GM15510 (cell line): ENCODE results near the gene POFUT2.

ENCODE experiments used
- POLR2A ChIP-seq: IDR thresholded peaks from 3 replicates; pipeline ENCODE4 v1.6.1; 2011; ENCODE audit warnings: borderline replicate concordance; ENCODE audit not compliant: insufficient read length; ENCODE audit errors: extremely low read depth

POFUT2 gene

DNA sequence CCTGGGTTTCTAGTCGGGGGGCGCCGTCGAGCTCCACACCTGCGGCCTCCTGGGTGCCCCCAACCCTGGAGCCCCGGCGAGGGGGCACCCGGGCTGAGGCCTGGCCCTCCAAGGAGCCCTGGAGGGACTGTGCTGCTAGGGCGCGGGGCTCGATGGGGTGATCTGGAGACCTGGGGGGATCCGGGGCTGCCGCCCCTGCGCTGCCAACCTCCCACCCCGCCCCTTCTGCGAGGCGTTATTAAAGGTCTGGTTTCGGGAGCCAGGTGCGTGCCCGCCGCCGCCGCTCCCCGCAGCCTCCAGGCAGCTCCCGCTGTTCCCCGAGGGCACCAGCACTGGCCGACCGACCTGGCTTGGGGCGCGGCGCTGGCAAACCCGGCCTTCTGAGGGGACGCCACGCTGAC is 746 bp upstream of the POFUT2 start:
- TF ChIP-seq POLR2A = no peak

DNA sequence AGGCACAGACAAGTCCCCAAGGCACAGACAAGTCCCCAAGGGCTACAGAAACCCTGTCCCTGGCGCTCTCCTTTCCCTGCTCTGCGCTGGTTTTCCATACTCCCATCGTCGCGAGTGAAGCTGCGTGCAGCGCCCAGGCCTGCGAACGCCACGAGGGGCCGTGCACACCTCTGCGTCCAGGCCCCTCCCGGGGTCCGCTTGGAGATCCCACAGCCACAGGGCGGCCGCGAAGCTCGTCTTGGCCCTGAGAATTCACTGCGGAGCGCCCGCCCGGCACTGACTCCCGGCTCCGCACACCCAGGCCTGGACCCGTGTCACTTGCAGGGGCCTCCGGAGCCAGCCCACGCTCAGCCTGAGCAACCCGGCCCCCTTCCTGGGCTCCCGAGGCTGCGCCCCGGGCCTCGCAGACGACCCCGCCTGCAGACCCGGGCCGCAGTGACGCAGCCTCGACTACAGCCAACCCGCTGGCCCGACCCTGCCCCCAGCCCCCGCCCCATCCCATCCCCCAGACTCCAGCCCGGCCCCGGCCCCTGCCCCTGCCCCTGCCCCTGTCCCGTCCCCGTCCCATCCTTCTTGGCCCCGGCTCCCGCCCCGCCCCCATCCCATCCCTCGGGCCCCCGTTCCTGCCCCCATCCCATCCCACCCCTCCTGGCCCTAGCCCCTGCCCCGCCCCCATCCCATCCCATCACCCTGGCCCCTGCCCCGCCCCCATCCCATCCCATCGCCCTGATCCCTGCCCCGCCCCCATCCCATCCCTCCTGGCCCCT is 841 bp downstream of the POFUT2 start:
- no peak for TF ChIP-seq POLR2A

GRCh38 chr21:45285266-45285931 is 2.3 kb downstream of the POFUT2 start:
- TF ChIP-seq POLR2A = no peak

DNA sequence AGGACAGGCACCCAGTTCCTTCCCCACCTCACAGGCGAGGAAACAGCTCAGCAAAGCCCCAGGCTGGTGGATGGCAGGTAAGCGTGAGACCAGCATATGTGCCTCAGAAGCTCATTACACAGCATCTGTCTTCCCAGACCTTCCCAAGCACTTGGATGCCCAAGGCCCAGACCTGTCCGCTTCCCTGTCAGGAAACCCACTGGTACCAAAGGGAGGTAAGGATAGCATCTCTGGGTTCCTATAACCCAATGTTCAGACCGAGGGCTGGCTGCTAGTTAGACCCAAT is 3.3 kb downstream of the POFUT2 start:
- no peak for TF ChIP-seq POLR2A

DNA sequence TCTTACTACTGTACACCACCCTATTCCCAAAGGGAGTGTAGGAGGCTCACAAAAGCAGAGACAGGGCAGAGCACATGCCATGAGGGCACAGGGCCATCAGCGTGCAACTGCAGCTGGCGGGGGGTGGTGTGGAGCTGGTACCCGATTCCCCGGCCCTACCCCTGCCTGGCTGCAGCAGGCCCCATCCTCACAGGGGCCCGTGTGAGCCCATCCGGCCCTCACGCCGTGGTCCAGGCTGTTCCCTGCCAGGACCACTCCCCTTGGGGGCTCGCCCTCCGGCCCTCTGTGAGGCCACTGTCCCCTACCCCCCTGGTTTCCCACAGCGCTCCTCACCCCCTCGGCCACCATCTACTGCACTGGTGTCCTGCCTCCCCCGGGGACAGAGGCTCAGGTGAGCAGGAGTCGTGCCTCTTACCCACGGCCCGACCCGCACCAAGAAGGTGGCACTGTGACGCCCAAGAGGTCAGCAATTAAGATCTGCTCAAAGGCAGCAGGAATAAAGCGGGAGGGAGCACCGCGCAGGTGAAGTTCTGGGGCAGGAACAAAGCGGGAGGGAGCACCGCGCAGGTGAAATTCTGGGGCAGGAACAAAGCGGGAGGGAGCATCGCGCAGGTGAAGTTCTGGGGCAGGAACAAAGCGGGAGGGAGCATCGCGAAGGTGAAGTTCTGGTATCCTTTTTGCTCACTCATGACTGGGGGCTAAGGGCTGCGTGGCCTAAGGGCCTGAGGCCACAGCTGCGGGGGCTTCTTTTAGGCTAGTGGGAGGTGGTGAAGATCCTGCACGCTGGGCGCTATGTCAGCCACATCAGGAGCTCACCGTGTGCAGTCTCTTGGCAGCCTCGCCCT is 3.9 kb downstream of the POFUT2 start:
- TF ChIP-seq POLR2A = no peak

- no peak for TF ChIP-seq POLR2A
Measured at GRCh38 chr21:45283035-45283610, 4.6 kb downstream of the POFUT2 start.

DNA sequence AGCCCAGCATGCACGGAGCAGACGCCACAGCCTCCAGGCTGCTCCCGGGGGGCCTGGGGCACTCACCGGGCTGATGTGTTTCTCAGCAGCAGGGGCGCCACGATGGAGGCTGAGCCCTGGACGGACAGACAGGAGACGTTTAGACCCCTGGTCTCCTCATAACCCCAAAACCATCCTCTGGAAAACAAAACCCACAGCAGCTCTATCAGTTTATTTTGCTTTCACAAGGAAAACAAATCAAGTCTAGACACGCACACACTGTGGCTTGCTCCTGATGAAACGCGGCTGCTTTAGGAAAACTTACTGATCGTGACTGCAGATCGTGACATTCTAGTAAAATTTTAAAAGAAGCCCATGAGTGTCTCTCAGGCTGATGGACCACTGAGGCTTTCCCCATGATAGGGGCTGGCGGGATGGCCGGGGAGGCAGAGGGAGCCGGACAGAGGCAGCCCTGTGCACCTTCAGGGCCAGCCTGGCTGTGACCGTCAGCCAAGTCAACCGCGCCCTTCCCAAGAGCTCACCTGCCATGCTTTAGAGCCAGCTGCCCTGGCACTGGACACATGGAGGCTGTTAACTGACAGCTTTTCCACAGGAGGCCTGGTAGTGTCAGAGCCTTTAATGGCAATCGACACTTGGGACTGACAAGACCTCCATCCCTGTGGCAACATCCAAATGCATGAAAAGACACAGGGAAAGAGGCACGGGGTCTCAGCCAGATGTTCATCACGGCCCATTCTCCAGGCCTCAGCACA is 5.2 kb downstream of the POFUT2 start:
- TF ChIP-seq POLR2A = no peak

GRCh38 chr21:45281411-45282282 is 6.0 kb downstream of the POFUT2 start:
- TF ChIP-seq POLR2A = no peak

GRCh38 chr21:45280969-45281368 is 6.7 kb downstream of the POFUT2 start:
- TF ChIP-seq POLR2A = no peak

GRCh38 chr21:45280178-45280821 is 7.4 kb downstream of the POFUT2 start:
- TF ChIP-seq POLR2A = no peak

DNA sequence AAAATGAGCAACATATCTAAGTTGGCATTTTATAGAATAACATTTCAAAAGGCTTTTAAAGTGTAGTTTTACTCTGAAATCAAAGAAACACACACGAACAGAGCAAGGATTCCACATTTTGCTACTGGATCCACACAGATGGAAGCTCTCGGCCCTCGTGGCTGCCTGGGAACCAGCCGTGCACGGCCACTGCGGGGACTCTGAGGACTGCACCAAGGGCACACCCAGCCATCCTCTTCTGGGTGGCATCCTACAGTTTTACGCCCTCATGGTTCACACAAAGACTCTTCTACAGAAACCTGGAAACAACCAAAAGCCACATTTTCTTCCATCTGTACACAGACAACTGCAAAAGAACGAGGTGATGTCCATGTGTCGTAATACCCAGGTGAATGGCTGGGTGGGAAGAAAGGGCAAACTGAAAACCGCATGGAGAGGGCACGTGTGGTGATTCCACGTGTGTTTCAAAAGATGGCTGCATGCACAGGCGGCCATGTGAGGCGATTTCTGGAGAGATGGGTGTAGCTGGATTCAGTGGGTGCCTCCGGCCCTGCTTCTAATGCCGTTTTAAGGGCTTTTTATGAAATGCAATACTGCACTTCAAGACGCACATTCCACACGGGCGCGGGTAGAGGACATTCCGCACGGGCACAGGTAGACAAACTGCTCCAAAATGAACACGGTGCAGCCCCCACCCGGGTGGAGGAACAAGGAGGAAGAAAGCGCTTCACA is 8.1 kb downstream of the POFUT2 start:
- no peak for TF ChIP-seq POLR2A

DNA sequence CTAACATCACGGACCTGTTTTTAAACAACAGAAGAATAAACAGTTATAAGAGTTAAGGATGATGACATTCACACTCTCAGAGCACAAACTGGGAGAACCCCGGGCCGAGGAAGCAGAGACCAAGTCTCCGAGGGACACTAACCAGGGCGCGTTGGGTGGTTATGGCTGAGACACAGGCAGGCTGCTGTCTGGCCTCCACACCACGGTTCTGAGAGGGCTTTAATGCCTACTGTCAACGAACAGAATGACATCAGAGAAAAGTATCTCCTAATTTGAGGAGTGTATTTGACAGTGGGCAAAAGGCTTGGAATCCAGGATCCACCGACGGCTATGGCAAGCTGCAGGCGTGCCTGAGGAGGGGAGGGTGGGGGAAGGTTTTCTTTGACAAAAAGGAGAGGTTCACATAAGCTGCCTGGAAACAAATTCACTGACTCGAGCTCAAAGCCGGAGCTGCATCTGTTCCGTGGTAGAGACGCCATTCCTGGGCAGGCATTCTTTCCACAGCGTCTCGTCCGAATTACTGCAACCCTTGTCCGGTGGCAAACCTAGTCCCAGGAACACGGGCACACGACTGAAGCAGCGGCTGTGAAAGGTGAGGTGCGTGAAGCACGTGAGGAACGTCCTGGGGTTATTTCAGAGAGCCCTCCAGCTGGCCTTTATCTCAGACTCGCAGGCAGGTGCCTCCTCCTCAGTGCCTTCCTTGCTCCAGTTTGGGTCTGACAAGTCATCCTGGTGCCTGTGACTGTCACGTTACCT is 9.4 kb downstream of the POFUT2 start:
- TF ChIP-seq POLR2A = no peak
